HCT116 (cell line): ENCODE measurements around the gene FBXO21.

Experiments used
- EGR1 ChIP-seq: IDR thresholded peaks from 2 replicates; pipeline ENCODE4 v1.6.1; 2012; ENCODE audit warnings: low read depth
- TCF7L2 ChIP-seq: IDR thresholded peaks from 2 replicates; pipeline ENCODE4 v1.7.0; 2011; ENCODE audit warnings: borderline replicate concordance, inconsistent platforms; ENCODE audit not compliant: insufficient read depth, insufficient read length; ENCODE audit errors: extremely low read depth
- YY1 ChIP-seq: IDR thresholded peaks from 2 replicates; pipeline ENCODE4 v1.6.1; 2011; ENCODE audit warnings: low read length, low read depth, moderate library complexity, mild to moderate bottlenecking; ENCODE audit not compliant: insufficient replicate concordance; ENCODE audit errors: extremely low read depth
- TF ChIP-seq, protein P1 (sequence below), 3 experiments: fragments of 200-600 bp in 1 of 3; sonication (generic) in 1 of 3; IDR thresholded peaks in 2 of 3; conservative IDR thresholded peaks in 1 of 3; 2 replicates each; pipeline ENCODE4 v1.5.1; 2012 to 2017; ENCODE audit warnings: low read depth in 2 of 3, low read length in 2 of 3, antibody characterized with exemption in 1 of 3, borderline replicate concordance in 1 of 3, control low read depth in 1 of 3, mild to moderate bottlenecking in 1 of 3, mixed read lengths in 1 of 3, mixed run types in 1 of 3, moderate library complexity in 1 of 3; ENCODE audit not compliant: insufficient read depth in 1 of 3

DNA sequence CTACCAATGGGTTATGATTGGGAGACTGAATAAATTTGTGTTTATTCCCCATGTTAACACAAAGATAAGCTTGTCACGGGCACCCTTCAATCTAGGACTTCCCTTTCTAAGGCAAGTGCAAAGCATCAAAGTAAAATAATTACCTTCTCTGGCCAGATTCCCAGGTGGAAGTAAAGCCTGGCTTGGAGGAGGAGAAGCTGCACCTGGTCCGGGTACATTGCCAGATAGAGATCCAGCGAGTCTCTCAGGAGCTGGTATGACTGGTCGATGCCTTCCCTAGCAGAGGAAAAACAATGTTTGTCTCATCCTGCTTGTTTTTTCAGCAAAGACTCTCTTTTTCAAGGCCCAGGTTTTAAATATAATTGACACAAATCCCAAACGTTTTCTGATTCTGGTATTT is 24.9 kb downstream of the FBXO21 start:
- TF ChIP-seq YY1 = no peak
- no peak for TF ChIP-seq EGR1
- TF ChIP-seq, protein P1, sequence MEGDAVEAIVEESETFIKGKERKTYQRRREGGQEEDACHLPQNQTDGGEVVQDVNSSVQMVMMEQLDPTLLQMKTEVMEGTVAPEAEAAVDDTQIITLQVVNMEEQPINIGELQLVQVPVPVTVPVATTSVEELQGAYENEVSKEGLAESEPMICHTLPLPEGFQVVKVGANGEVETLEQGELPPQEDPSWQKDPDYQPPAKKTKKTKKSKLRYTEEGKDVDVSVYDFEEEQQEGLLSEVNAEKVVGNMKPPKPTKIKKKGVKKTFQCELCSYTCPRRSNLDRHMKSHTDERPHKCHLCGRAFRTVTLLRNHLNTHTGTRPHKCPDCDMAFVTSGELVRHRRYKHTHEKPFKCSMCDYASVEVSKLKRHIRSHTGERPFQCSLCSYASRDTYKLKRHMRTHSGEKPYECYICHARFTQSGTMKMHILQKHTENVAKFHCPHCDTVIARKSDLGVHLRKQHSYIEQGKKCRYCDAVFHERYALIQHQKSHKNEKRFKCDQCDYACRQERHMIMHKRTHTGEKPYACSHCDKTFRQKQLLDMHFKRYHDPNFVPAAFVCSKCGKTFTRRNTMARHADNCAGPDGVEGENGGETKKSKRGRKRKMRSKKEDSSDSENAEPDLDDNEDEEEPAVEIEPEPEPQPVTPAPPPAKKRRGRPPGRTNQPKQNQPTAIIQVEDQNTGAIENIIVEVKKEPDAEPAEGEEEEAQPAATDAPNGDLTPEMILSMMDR (IDR thresholded peaks at IDR 0.05 in 2 of 3, conservative IDR thresholded peaks at IDR 0.05 in 1 of 3; ENCODE audit: borderline replicate concordance in 1 of 3, insufficient read depth in 1 of 3, low read depth in 2 of 3, low read length in 2 of 3) = no peak
- no peak for TF ChIP-seq TCF7L2
